MG63 (cell line): ENCODE measurements around the gene ATXN1. TPM values are rescaled to one million over a fixed set of nuclear protein-coding genes. Genes with fewer than 3 reads are reported as not detected.

ENCODE experiments used
- DNase-seq: peaks from one replicate; pipeline ENCODE4 v3.0.0-alpha.2; 2020
- H3K27me3 ChIP-seq: fragments of 250-450 bp; sonication (Bioruptor Pico); 2 replicates; pipeline ENCODE4 v1.5.1; 2020; ENCODE audit warnings: mild to moderate bottlenecking, moderate library complexity
- H3K36me3 ChIP-seq: fragments of 250-450 bp; sonication (Bioruptor Pico); 2 replicates; pipeline ENCODE4 v1.5.1; 2020; ENCODE audit warnings: mild to moderate bottlenecking, moderate library complexity
- H3K4me3 ChIP-seq: fragments of 250-450 bp; sonication (Bioruptor Pico); 2 replicates; pipeline ENCODE4 v1.5.1; 2020; ENCODE audit warnings: mild to moderate bottlenecking, moderate library complexity
- H3K9me3 ChIP-seq: fragments of 250-450 bp; sonication (Bioruptor Pico); 2 replicates; pipeline ENCODE4 v1.5.1; 2020; ENCODE audit warnings: mild to moderate bottlenecking, moderate library complexity
- total RNA-seq: library from RNA; depleted of rRNA; stranded (reverse); fragments of >200 nt; shearing (Covaris generic); gene quantifications from 2 replicates; pipeline ENCODE4 v1.2.3, GENCODE V29; 2014; ENCODE audit warnings: low replicate concordance

Gene ATXN1
- total RNA-seq, 1 experiment from 2014 or later, result 5.9 TPM

- H3K4me3 ChIP-seq, result no peak overlapping the region
Measured at GRCh38 chr6:16582446-16583143, 178.7 kb downstream of the ATXN1 start.

DNA sequence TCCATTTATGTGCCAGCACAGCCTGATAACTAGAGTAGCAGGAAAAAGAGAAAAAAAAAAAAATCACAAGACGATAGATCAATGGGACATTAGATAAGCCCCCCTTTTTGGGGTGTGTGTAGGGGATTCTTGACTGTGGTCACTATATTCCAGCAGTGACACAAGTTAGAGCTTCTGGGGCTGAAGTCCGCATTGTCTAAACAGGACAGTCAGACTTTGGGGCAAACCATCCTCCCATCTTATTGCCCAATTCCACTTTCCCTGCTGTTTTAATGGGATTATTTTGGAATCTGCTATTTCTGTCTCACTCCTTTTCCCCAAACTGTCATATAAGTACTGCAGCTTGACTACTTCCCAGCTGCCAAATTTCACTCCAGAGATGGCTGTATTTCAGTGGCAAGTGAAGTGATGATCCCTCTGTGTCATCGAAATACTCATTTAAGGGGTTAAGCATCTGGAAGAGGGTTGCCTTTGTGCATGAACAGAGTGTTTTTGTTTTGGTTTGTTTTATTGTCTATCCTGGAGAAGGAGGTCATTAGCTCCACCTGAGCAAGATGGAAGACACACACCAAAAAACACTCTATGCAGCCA is 182.5 kb downstream of the ATXN1 start:
- Histone ChIP-seq H3K27me3 (no peaks in the 10 kb centered on the region), H3K36me3 (no peaks in the 10 kb centered on the region), H3K4me3 (no peak overlapping the region), H3K9me3 (no peaks in the 10 kb centered on the region)
- no peak for DNase-seq

More at GRCh38 chr6:16582446-16583143, 178.7 kb downstream of the ATXN1 start:
- Histone ChIP-seq H3K9me3 (no peaks in the 10 kb centered on the region), H3K27me3 (no peaks in the 10 kb centered on the region), H3K36me3 (no peaks in the 10 kb centered on the region)
- DNase-seq, result no peak

DNA sequence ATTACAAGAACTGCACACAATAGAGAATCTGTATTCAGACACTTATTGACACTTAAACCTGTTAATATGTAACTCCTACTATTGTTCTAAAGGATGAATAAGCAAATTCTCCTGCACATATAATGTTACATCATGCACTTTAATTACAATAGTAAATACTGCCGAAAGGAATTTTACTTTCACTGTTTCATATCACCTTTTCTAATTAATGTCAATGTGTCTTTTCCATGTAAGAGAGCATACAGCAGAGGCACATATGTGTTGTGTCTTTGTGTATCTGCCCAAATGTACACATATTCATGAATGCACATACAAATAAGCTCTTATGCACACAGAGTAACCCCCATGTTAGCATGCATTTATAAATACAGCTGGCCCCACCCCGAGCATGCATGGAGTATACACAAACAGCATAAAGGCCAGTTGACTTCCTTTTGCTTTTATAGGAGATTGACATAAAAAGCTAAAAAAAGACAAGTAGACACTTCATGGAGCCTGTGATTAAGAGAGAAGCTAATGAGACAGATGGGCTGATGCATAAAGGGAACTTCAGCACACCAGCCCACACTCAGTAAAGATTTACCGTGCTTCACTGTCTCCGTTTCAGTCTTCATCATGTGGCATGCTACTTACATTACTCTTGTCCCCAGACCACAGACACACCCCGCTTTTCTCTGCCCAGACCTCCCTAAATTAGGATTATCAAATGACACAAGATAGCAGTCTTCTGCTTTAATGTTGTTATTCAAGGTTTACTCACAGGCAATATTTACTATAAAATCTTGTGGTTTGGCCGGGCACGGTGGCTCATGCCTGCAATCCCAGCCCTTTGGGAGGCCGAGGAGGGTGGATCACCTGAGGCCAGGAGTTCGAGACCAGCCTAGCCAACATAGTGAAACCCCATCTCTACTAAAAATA is 184.6 kb downstream of the ATXN1 start:
- H3K36me3 ChIP-seq, result no peaks in the 10 kb centered on the region
- no peak overlapping the region for H3K4me3 ChIP-seq
- no peaks in the 10 kb centered on the region for H3K27me3 ChIP-seq
- H3K9me3 ChIP-seq, result no peaks in the 10 kb centered on the region
- DNase-seq, result no peak

DNA sequence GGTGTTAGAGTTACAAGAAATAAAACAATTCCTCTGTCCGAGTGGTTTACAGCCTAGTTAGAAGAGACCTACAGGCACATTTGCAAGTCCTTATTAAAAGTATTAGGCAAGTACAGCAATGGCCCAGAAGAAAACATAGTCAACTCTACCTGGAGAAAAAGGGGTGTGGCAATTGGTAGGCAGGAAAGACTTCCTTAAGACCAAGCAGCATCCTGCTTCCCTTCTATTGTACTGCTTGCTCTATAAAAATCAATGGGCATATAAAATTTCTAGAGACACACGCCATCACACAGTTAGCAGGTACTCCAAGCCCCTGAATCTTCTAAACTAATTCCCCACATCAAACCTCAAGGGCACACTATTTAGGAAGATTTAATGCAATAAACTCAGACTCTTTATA is 185.6 kb downstream of the ATXN1 start:
- no peak overlapping the region for H3K4me3 ChIP-seq
- DNase-seq, result no peak
- no peaks in the 10 kb centered on the region for H3K27me3 ChIP-seq
- no peaks in the 10 kb centered on the region for H3K9me3 ChIP-seq
- no peaks in the 10 kb centered on the region for H3K36me3 ChIP-seq

DNA sequence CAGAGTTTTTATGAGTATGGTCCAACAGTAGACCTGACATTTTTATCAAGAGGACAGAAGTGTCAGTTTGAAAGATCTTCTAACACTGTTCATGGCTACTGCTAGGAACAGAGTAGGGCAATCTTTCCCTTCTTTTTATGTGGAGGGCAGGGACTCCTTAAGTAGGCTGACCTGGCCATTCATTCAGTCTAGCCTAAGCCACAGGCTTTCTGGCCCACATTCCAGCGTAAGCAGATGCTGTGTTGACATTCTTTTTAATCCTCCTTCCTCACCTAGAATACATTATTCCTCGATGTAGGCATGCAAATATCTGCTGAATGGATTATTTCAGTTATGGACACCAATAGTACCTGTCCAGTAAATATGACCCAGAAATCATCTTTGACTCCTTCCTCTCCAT is 188.3 kb downstream of the ATXN1 start:
- Histone ChIP-seq H3K27me3 (no peaks in the 10 kb centered on the region), H3K36me3 (no peaks in the 10 kb centered on the region), H3K4me3 (no peak overlapping the region), H3K9me3 (no peaks in the 10 kb centered on the region)
- DNase-seq, result no peak

- no peaks in the 10 kb centered on the region for H3K9me3 ChIP-seq
- no peaks in the 10 kb centered on the region for H3K27me3 ChIP-seq
- H3K36me3 ChIP-seq, result no peaks in the 10 kb centered on the region
- H3K4me3 ChIP-seq, result no peak overlapping the region
- DNase-seq, result no peak
Measured at GRCh38 chr6:16572317-16572716, 188.9 kb downstream of the ATXN1 start.

GRCh38 chr6:16570946-16571345 is 190.3 kb downstream of the ATXN1 start:
- DNase-seq, result no peak
- no peaks in the 10 kb centered on the region for H3K27me3 ChIP-seq
- no peak overlapping the region for H3K4me3 ChIP-seq
- H3K9me3 ChIP-seq, result no peaks in the 10 kb centered on the region
- H3K36me3 ChIP-seq, result no peaks in the 10 kb centered on the region

GRCh38 chr6:16570221-16570553 is 191.1 kb downstream of the ATXN1 start:
- Histone ChIP-seq H3K4me3 (no peak overlapping the region), H3K27me3 (no peaks in the 10 kb centered on the region), H3K9me3 (no peaks in the 10 kb centered on the region), H3K36me3 (no peaks in the 10 kb centered on the region)
- DNase-seq, result no peak

DNA sequence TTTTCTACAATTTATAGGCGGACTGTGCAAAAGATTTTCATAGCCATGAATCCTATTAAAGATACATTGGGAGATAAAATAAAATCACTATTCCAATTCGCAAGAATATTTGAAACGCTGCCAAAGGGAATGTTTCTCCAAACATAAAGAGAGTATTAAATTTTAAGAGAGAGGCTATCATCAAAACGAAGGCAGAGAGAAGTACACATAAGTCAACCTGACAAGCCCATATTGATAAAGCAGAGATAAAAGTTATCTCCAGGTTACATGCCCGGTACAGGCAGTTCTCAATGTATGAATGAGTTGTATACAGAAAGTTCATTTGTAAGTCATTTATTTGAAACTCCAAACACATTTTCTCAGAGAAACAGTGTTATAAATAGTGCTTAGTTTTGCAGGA is 193.1 kb downstream of the ATXN1 start:
- Histone ChIP-seq H3K36me3 (no peaks in the 10 kb centered on the region), H3K4me3 (no peak overlapping the region), H3K9me3 (no peaks in the 10 kb centered on the region), H3K27me3 (no peaks in the 10 kb centered on the region)
- no peak for DNase-seq

GRCh38 chr6:16567071-16567470 is 194.2 kb downstream of the ATXN1 start:
- no peaks in the 10 kb centered on the region for H3K36me3 ChIP-seq
- no peak for DNase-seq

GRCh38 chr6:16564436-16564835 is 196.8 kb downstream of the ATXN1 start:
- DNase-seq, result no peak
- no peaks in the 10 kb centered on the region for H3K9me3 ChIP-seq

More at GRCh38 chr6:16567071-16567470, 194.2 kb downstream of the ATXN1 start:
- H3K4me3 ChIP-seq, result no peak overlapping the region
- H3K27me3 ChIP-seq, result no peaks in the 10 kb centered on the region
- no peaks in the 10 kb centered on the region for H3K9me3 ChIP-seq

DNA sequence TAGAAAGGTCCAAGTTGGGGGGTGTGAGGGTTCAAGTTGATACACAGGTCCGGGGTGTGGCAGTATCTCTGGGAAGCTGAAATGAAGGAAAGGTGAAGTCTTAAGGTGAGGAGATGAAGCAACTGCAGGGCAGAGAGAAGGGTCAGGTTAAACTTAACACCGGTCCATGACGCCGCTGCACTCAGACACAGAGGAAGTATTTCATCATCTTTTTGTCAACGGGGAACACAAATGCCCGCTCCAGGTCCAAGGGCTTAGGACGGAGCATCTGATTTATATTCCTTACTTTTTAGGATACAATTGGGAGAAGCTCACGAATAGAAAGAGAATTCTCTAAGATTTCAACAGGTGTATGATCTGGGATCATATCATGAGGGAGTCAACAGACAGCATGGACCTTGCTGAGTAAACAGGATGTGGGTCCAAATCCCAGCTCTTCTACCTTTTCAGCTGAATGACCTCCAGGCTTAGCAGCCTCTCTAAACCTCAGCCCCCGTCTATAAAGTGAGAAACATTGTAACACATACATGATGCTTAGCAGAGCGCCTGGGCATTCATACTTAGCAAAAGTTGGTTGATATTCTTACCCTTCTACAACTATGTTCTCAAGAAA is 197.5 kb downstream of the ATXN1 start:
- no peaks in the 10 kb centered on the region for H3K27me3 ChIP-seq
- no peak overlapping the region for H3K4me3 ChIP-seq
- no peaks in the 10 kb centered on the region for H3K9me3 ChIP-seq
- no peaks in the 10 kb centered on the region for H3K36me3 ChIP-seq
- DNase-seq, result no peak

More at GRCh38 chr6:16564436-16564835, 196.8 kb downstream of the ATXN1 start:
- Histone ChIP-seq H3K36me3 (no peaks in the 10 kb centered on the region), H3K27me3 (no peaks in the 10 kb centered on the region), H3K4me3 (no peak overlapping the region)

GRCh38 chr6:16562498-16562897 is 198.8 kb downstream of the ATXN1 start:
- H3K9me3 ChIP-seq, result no peaks in the 10 kb centered on the region

DNA sequence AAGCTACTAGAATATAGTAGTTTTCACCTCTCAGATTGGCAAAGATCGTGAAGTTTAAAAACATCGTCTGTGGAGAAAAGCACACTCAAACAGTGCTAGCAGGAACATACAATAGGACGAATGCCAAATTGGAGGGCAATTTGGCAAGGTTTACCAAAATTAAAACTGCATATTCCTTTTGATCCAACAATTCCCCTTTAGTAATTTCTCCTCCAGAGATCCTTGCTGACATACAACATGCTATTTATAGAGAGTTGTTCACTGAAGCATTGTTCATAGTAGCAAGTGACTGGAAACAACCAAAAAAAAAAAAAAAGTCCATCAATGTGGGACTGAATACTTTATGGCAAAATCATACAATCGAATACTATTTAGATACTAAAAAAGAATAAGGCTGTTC is 202.2 kb downstream of the ATXN1 start:
- H3K36me3 ChIP-seq, result no peaks in the 10 kb centered on the region
- no peak overlapping the region for H3K4me3 ChIP-seq
- no peak for DNase-seq
- no peaks in the 10 kb centered on the region for H3K9me3 ChIP-seq
- H3K27me3 ChIP-seq, result no peaks in the 10 kb centered on the region

More at GRCh38 chr6:16562498-16562897, 198.8 kb downstream of the ATXN1 start:
- Histone ChIP-seq H3K4me3 (no peak overlapping the region), H3K36me3 (no peaks in the 10 kb centered on the region), H3K27me3 (no peaks in the 10 kb centered on the region)
- peak; percentile 1 for DNase-seq

DNA sequence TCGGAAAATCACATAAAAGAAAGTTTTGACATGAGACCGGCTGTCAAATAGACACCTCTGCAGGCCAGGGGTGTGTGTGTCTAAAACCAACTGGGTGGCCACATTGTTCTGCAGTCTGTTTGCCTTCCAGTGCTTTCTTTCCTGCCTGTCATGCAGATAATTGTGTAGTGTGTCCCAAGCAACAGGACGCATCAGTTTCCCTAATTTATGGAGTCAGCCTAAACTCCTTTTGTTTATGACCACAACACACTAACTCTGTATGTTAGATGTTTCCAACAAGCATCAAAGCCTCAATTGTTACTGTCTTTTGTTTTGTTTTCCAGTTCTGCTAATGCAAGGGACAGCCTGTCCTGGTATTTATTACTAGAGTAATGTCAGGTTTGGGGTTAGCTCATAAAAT is 205.7 kb downstream of the ATXN1 start:
- H3K27me3 ChIP-seq, result no peaks in the 10 kb centered on the region
- no peaks in the 10 kb centered on the region for H3K36me3 ChIP-seq
- no peak for DNase-seq
- H3K4me3 ChIP-seq, result no peak overlapping the region
- no peaks in the 10 kb centered on the region for H3K9me3 ChIP-seq

GRCh38 chr6:16553531-16553930 is 207.7 kb downstream of the ATXN1 start:
- H3K9me3 ChIP-seq, result no peaks in the 10 kb centered on the region
- no peaks in the 10 kb centered on the region for H3K36me3 ChIP-seq
- no peak overlapping the region for H3K4me3 ChIP-seq
- no peak for DNase-seq
- H3K27me3 ChIP-seq, result no peaks in the 10 kb centered on the region

GRCh38 chr6:16551466-16551865 is 209.8 kb downstream of the ATXN1 start:
- H3K9me3 ChIP-seq, result no peaks in the 10 kb centered on the region
- no peaks in the 10 kb centered on the region for H3K27me3 ChIP-seq
- no peak for DNase-seq
- H3K36me3 ChIP-seq, result no peaks in the 10 kb centered on the region
- H3K4me3 ChIP-seq, result no peak overlapping the region
